Inferior parietal cortex (tissue), 1 donor: ENCODE results near the gene PPT1.
A peak's percentile ranks its signal among the peaks of the same experiment; 100 is the strongest.

Experiments used
- DNase-seq: peaks from one replicate; pipeline ENCODE4 v3.0.0-alpha.2; 2016; ENCODE audit errors: extremely low spot score

Gene PPT1

DNA sequence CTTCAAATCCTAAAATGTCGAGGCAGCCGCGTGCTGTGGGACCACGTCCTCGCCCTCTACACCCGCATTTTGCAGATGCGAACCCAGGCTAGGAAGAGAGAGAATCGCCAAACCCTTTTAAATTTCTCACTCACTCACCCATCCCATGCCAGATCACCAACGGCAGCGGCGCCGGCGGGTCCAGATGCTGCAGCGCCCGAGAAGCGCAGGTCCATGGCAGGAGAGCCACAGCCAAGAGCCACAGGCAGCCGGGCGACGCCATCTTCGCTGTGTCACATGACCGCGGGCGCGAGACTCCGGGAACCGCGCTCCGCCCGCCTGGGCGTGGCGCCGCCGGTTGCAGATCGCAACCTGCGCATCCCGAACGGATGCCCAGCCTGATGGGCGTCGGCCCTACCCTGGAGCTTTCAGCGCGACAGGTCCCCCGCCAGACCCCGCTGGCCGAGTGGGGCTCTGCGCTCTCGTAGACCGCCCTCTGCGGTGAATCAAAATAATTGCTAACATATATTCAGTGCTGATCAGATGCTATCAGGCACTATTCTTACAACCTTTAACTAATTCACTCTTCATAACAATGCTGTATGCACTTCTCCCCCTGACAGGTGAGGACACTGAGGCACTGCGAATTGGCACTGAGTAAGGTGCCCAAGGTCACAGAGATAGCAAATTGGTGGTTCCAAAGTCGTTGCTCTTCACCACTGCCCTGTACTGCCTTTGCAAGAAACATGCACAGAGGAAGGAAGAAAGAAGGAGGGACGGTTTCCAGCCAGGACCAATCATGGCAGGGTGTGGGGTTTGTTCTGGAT, at the start of gene PPT1:
Gene PPT1 (minus strand): TSS at position 276 of the 806 bp plus-strand sequence. CDS start 14 bp downstream, at position 262.
- peak; percentile 87 for DNase-seq

- DNase-seq: peak; percentile 85
Observed at GRCh38 chr1:40143891-40144575, 47.0 kb upstream of the PPT1 start.

- no peak for DNase-seq
Observed at GRCh38 chr1:40141878-40142535, 45.0 kb upstream of the PPT1 start.

GRCh38 chr1:40140211-40140973, 43.3 kb upstream of the PPT1 start:
- no peak for DNase-seq

- no peak for DNase-seq
Observed at GRCh38 chr1:40133839-40134238, 36.8 kb upstream of the PPT1 start.

DNA sequence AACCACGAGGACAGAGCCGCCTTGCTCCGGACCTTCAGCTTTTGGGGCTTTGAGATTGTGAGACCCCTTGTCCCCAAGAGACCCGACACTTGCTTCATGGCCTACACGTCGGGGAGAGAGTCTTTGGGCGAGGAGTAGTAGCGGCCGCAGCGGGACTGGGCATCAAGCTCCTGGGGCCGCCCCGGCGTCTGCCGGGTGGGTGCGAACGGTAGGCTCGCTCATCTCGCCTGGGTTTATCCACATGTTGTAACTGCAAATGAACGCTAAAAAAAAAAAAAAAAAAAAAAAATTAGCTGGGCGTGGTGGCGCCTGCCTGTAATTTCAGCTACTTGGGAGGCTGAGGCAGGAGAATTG, 36.2 kb upstream of the PPT1 start:
- no peak for DNase-seq

GRCh38 chr1:40132383-40133311, 35.6 kb upstream of the PPT1 start:
- no peak for DNase-seq

DNA sequence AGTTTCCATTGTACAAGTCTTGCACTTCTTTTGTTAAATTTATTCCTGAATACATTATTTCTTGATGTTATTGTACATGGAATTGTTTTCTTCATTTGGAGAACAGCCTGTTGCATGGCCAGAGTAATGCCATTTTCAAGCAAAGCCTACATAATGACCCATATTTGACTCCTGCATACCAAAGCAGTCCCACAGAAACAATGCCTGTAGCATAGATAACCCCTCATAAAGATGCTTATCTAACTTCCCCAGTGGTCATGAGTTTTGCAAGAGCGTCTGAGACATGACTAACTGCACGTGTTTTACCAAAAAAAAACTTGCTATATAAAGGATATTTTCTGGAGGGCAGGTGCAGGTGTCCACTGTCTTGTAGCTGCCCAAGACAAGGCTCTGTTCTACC, 33.8 kb upstream of the PPT1 start:
- DNase-seq: no peak

DNA sequence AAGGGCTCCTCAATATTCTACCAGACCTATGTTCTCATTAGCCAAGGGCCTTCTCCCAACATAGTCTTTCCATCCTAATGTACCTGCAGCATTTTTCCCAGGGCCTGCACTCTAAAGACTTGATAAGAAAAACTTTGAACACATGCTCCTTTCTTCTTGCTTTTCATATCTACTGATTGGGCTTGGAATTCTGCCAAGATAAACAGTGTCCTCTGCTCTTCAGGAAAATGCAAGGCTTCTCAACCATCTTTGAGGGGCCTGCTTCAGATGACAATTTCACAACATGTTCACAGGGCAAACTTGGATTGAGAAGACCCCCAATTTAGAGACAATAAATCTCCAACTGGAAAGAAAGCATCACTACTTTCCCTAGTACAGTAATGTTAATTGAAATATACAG, 25.8 kb upstream of the PPT1 start:
- no peak for DNase-seq

- no peak for DNase-seq
Observed at GRCh38 chr1:40120128-40120527, 23.1 kb upstream of the PPT1 start.

GRCh38 chr1:40114400-40114799, 17.3 kb upstream of the PPT1 start:
- DNase-seq: no peak

GRCh38 chr1:40110389-40110788, 13.3 kb upstream of the PPT1 start:
- DNase-seq: no peak

DNA sequence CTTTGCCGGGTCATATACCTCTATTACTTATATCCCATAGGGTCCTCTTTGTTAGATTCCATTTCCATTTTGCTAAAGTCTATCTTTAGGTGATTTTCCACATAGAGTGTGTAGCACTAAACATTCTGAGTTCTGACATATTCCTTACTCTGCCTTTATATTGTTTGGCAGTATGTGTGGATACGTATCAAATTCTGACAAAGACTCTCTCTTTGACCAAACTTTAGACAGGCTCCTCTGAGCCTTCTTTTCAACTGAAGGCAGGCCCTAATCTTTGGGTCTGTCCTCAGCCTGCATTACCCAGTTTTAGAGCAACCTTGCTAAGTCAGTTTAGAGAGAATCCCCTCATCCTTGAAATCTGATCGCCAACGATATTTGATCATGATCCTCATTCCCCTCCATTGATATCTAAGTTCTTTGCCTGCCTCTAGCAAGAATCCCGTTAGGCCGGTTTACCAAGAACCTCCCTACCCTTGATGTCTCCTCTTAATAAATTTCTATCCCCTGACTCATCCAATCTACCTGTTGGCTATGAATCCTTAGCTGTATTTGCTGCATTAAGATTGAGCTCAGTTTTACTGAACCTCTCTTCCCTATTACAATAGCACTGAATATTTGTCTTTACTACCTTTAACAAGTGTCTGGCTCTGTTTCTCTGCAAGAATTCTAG, 10.4 kb upstream of the PPT1 start:
- no peak for DNase-seq

GRCh38 chr1:40105028-40105427, 8.0 kb upstream of the PPT1 start:
- no peak for DNase-seq

DNA sequence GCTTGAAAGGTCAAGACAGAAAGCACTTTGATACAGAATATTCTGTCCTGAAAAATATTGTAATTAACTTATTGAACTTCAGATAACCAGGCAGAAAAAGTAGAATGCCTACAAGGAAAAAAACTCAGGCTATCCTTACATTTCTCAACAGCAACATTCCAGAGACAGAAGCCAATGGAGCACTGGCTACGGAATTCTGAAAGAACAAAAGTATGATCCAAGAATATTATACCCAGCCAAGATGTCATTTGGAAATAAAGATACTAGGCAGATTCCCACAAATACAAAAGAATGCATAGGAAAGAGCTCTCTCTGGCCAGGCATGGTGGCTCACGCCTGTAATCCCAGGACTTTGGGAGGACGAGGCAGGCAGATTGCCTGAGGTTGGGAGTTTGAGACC, 5.8 kb upstream of the PPT1 start:
- no peak for DNase-seq

DNA sequence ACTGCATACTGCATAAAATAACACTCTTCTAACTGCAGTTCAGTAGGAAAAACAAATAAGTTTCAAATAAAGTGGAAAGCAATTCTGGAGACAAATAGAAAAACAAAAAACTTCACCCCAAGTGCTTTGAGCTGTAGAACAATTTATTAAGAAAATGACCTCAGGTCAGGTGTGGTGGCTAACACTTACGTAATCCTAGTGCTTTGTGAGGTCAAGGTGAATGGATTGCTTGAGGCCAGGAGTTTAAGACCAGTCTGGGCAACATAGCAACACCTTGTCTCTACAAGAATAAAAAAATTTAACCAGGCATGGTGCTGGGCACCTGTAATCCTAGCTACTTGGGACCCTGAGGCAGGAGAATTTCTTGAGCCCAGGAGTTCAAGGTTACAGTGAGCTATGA, 5.0 kb upstream of the PPT1 start:
- DNase-seq: no peak

GRCh38 chr1:40096646-40096976, 441 bp downstream of the PPT1 start:
- DNase-seq: no peak

DNA sequence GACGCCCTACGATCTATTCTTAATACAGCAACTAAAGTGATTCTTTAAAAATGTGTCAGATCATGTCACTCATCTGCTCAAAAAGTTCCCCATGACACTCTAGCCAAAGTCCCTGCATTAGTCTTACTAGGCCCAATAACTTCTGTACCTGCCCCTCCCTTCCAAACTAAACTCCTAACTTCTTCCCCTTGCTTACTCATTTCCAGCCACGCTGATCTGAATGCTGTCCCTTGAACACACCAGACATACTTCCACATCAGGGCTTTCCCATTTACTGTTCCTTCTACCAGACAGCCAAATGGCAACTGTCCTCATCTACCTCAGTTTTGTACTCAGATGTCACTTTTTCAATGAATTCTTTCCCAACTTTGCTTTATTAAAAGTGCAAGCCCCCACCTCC, 1.2 kb downstream of the PPT1 start:
- DNase-seq: no peak

DNA sequence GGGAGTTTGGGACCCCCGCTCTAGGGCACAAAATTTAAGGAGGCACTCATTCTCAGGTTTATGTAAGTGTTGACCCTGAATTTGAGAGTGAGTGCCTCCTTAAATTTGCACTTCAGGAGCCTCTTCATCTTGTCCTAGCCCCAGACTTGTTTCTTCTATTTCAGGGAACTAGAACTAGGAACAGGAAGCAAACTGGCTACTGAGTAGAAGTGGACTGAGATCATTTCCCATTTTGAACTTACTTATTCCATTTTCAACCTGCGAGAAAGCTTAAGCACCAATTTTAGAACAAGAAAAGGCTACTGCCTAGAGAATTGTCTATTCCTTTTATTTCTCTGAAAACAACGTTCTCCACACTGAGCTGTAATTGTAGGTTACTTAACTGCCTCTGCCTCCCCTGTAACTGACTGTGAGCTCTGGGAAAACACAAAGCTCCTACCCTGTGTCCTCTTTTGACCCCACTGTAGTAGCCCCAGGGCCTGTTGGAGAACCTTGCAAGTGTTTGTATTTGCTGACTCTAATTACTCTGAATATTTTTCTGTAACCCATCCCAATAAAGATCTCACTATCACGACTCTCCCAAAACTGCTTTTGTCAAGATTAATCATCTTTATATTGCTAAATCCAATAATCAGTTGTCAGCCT, 2.5 kb downstream of the PPT1 start:
- no peak for DNase-seq
